K562 (cell line): Measurements from ENCODE around the gene ULK3. TPM values are rescaled to one million over a fixed set of nuclear protein-coding genes. Genes with fewer than 3 reads are reported as not detected.

Experiments used
- CHD2 ChIP-seq: IDR thresholded peaks from 2 replicates; pipeline ENCODE4 v1.6.1; 2011; ENCODE audit warnings: low read depth, low read length
- FIP1L1 ChIP-seq: fragments of 200-400 bp; formaldehyde crosslinking; IDR thresholded peaks from 2 replicates; pipeline ENCODE4 v1.6.1; 2018; ENCODE audit warnings: mild to moderate bottlenecking, low read depth, low read length; ENCODE audit not compliant: poor library complexity, severe bottlenecking
- GATA2 ChIP-seq: sonication (generic); formaldehyde crosslinking; IDR thresholded peaks from 2 replicates; pipeline ENCODE4 v1.4.0; 2020; ENCODE audit warnings: mild to moderate bottlenecking, missing genetic modification reagents
- HNRNPL ChIP-seq: fragments of 200-400 bp; formaldehyde crosslinking; IDR thresholded peaks from 2 replicates; pipeline ENCODE4 v1.6.1; 2017; ENCODE audit warnings: low read depth, mild to moderate bottlenecking, low read length
- HNRNPLL ChIP-seq: fragments of 200-400 bp; formaldehyde crosslinking; IDR thresholded peaks from 2 replicates; pipeline ENCODE4 v1.6.1; 2017; ENCODE audit warnings: low read length, low read depth, mild to moderate bottlenecking; ENCODE audit not compliant: poor library complexity, severe bottlenecking
- ILK ChIP-seq: fragments of 450-650 bp; IDR thresholded peaks from 2 replicates; pipeline ENCODE4 v1.6.1; 2016; ENCODE audit warnings: missing genetic modification characterization, low read depth, mild to moderate bottlenecking, missing compliant biosample characterization, moderate library complexity, borderline replicate concordance
- KAT7 ChIP-seq: sonication (generic); formaldehyde crosslinking; IDR thresholded peaks from 2 replicates; pipeline ENCODE4 v1.8.0; 2022; ENCODE audit warnings: missing genetic modification reagents, mild to moderate bottlenecking, borderline replicate concordance
- LCOR ChIP-seq: sonication (generic); formaldehyde crosslinking; IDR thresholded peaks from 2 replicates; pipeline ENCODE4 v1.8.0; 2022; ENCODE audit warnings: mild to moderate bottlenecking, missing genetic modification reagents
- MNT ChIP-seq, 2 experiments: fragments of 450-650 bp; conservative IDR thresholded peaks; 2 replicates each; pipeline ENCODE4 v1.6.1; 2017; ENCODE audit warnings: mild to moderate bottlenecking in 2 of 2, moderate library complexity in 2 of 2
- NFYB ChIP-seq: IDR thresholded peaks from 2 replicates; pipeline ENCODE4 v1.6.1; 2011; ENCODE audit warnings: mild to moderate bottlenecking, moderate library complexity; ENCODE audit not compliant: insufficient read length; ENCODE audit errors: extremely low read depth
- NR2C2 ChIP-seq, 2 experiments: fragments of 200-800 bp in 1 of 2; sonication (Bioruptor generic) in 1 of 2; sonication (generic) in 1 of 2; formaldehyde crosslinking in 1 of 2; IDR thresholded peaks; 2 replicates each; pipeline versions ENCODE4 v1.6.1 to v1.8.0; 2016 to 2022; ENCODE audit warnings: mild to moderate bottlenecking in 1 of 2, missing compliant biosample characterization in 1 of 2, missing genetic modification characterization in 1 of 2, missing genetic modification reagents in 1 of 2
- PRDM10 ChIP-seq: fragments of 450-650 bp; IDR thresholded peaks from 2 replicates; pipeline ENCODE4 v1.6.1; 2018; ENCODE audit not compliant: partially characterized antibody
- RFX1 ChIP-seq: fragments of 450-650 bp; IDR thresholded peaks from 2 replicates; pipeline ENCODE4 v1.6.1; 2016; ENCODE audit warnings: mild to moderate bottlenecking, moderate library complexity
- ZBTB49 ChIP-seq: sonication (generic); formaldehyde crosslinking; IDR thresholded peaks from 2 replicates; pipeline ENCODE4 v1.8.0; 2022; ENCODE audit warnings: missing genetic modification reagents, mild to moderate bottlenecking, borderline replicate concordance
- ZHX1 ChIP-seq: fragments of 150-350 bp; conservative IDR thresholded peaks from 2 replicates; pipeline ENCODE4 v1.6.1; 2014; ENCODE audit warnings: low read length
- polyA plus RNA-seq, 8 experiments: library from polyadenylated mRNA; depleted of rRNA in 4 of 8; stranded (reverse) in 5 of 8; unstranded in 3 of 8; fragments of >200 nt; fragmentation: Nextera tagmentation in 2 of 8; fragmentation: Illumina TruSeq in 1 of 8; extraction: Ambion mirVana in 2 of 8; extraction: Trizol in 1 of 8; gene quantifications; 2 replicates each; pipeline versions ENCODE4 v1.2.1 to v1.2.3, GENCODE V29; 2011 to 2014; ENCODE audit warnings: inconsistent platforms in 1 of 8, missing spikeins in 1 of 8
- total RNA-seq, 7 experiments: library from RNA; depleted of rRNA in 6 of 7; stranded (reverse); fragments of >200 nt in 6 of 7; fragmentation: Illumina TruSeq in 2 of 7; extraction: Trizol in 2 of 7; gene quantifications; 2 replicates each; pipeline versions ENCODE4 v1.2.1 to v1.2.3, GENCODE V29; 2011 to 2021; ENCODE audit warnings: low replicate concordance in 1 of 7

ULK3 gene
- total and polyA plus RNA-seq, 9 of the 15 experiments (the other 6 are each of a cell fraction or from before 2014, with no cell fraction given): 0.68 to 68.0 (median 34.9) TPM

- TF ChIP-seq NFYB (no peak), PRDM10 (peak; percentile 12), HNRNPLL (peak; percentile 2), ZHX1 (no peak), RFX1 (no peak), HNRNPL (no peak; the same call in 1 of the 2 replicates), MNT (conservative IDR thresholded peaks at IDR 0.05) (peak; percentile 10 to 59; a peak in 2 of 4 replicates), ILK (no peak), KAT7 (no peak), GATA2 (CRISPR knock-in tag) (no peak), LCOR (CRISPR knock-in tag) (no peak), NR2C2 (CRISPR knock-in tag; IDR thresholded peaks at IDR 0.05) (no peak), NR2C2 (tag; IDR thresholded peaks at IDR 0.05) (peak; percentile 37), CHD2 (no peak; the same call in 1 of the 2 replicates), ZBTB49 (CRISPR knock-in tag) (0 out of 2 replicates have a peak, but pooled peaks have one; percentile 36), FIP1L1 (peak; percentile 14)
These were observed 481 bp upstream of the ULK3 start (continued) for GRCh38 chr15:74843445-74843828.
